Esophagus muscularis mucosa (tissue), 4 donors: Measurements from ENCODE around the gene S100A3. TPM values are rescaled to one million over a fixed set of nuclear protein-coding genes. Genes with fewer than 3 reads are reported as not detected.

Experiments used
- DNase-seq: peaks from one replicate; pipeline ENCODE4 v3.0.0-alpha.2; 2017; ENCODE audit errors: extremely low spot score
- H3K27ac ChIP-seq, 4 donors: fragments of 200-600 bp; sonication (generic); replicated peaks in 1 of 4; 1 replicate in 3 of 4; 2 replicates in 1 of 4; pipeline ENCODE4 v1.5.1; 2016 to 2019; ENCODE audit warnings: mild to moderate bottlenecking in 1 of 4
- H3K27me3 ChIP-seq, 4 donors: fragments of 200-600 bp; sonication (generic); one replicate each; pipeline versions ENCODE4 v1.5.1 to v1.6.0; 2016 to 2019
- H3K36me3 ChIP-seq, 4 donors: fragments of 200-600 bp; sonication (generic); one replicate each; pipeline ENCODE4 v1.5.1; 2016 to 2019
- H3K4me1 ChIP-seq, 4 donors: fragments of 200-600 bp; sonication (generic); one replicate each; pipeline ENCODE4 v1.5.1; 2016 to 2019
- H3K4me3 ChIP-seq, 4 donors: fragments of 200-600 bp; sonication (generic); 1 replicate in 2 of 4; 2 replicates in 2 of 4; pipeline ENCODE4 v1.5.1; 2016 to 2019; ENCODE audit warnings: mild to moderate bottlenecking in 4 of 4, moderate library complexity in 1 of 4
- H3K9me3 ChIP-seq, 4 donors: fragments of 200-600 bp; sonication (generic); 1 replicate in 3 of 4; 2 replicates in 1 of 4; pipeline ENCODE4 v1.5.1; 2016 to 2019
- EP300 ChIP-seq: sonication (generic); formaldehyde crosslinking; IDR thresholded peaks from one replicate; pipeline ENCODE4 v1.6.1; 2017; ENCODE audit warnings: antibody characterized with exemption
- POLR2A ChIP-seq: fragments of 450-650 bp; IDR thresholded peaks from one replicate; pipeline ENCODE4 v1.6.1; 2017; ENCODE audit warnings: antibody characterized with exemption, moderate library complexity, mild to moderate bottlenecking, low read depth
- POLR2AphosphoS5 ChIP-seq, 2 donors: sonication (generic); formaldehyde crosslinking; IDR thresholded peaks; one replicate each; pipeline ENCODE4 v1.6.1; 2017; ENCODE audit warnings: antibody characterized with exemption in 2 of 2
- WGBS: methylation state at CpG from one replicate; pipeline ENCODE4 v1.1.5; 2018; 5-methylcytosine and 5-hydroxymethylcytosine counted together
- intact Hi-C: fragments of 100-400 bp; cut with DNase I; formaldehyde crosslinking; loops from one replicate; pipeline ENCODE4 v1.15.1; 2023
- total RNA-seq, 4 donors: library from RNA; depleted of rRNA; stranded (reverse); fragments of >200 nt; gene quantifications; one replicate each; pipeline versions ENCODE4 v1.1.0 to v1.2.1, GENCODE V29; 2016
- TF ChIP-seq, protein P1 (sequence below), 3 experiments: fragments of 200-600 bp in 2 of 3; fragments of 450-650 bp in 1 of 3; sonication (generic) in 2 of 3; IDR thresholded peaks; one replicate each; pipeline ENCODE4 v1.5.1; 2017 to 2019; ENCODE audit warnings: antibody characterized with exemption in 3 of 3, mild to moderate bottlenecking in 2 of 3, moderate library complexity in 1 of 3

Gene S100A3
- total RNA-seq, 4 donors from 2014 or later = 2.1 to 4.2 (median 2.7) TPM; not detected in 1

DNA sequence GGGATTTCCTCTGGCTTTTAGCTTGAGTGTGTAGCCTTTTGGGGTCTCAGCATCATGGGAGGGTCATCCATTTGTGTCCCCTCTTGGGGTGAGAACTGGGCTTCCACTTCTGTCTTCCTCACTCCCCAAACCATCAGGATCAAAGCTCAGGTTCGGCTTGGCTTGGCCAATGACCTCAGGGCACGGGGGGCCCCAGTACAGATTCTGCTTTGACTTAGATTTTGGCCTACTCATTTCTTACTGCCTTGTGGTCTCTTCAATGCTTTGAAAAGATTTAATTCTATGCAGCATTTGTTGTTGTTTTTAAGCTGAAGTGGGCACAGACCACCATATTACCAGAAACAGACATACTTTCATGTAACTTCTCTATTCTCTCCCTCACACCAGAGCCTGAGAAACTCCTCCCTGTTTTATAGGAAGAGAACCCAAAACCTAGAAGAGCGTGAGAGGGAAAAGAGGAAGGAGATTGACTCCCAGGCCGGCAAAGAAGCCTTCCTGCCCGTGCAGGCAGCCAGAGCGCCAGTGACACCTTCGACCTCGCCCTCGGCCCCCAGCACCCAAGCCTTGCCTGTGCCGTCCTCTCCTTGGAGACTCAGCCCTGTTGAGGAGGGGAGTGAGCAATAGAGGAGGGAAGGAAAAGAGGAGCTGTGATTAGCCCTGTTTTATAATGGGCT is 1.9 kb upstream of the S100A3 start:
- 90% methylated on average over 10 of the region's 10 CpGs for WGBS
- peak overlapping the region in 3 of 4 donors; percentile 37 to 71 (median 65) for H3K27ac ChIP-seq
- H3K36me3 ChIP-seq = no peaks in the 10 kb centered on the region
- peaks cover 41 to 72% (median 69%) of the 10 kb centered on the region in 4 donors for H3K4me1 ChIP-seq
- no peaks in the 10 kb centered on the region for H3K9me3 ChIP-seq
- no peak overlapping the region for H3K4me3 ChIP-seq
- TF ChIP-seq, protein P1, sequence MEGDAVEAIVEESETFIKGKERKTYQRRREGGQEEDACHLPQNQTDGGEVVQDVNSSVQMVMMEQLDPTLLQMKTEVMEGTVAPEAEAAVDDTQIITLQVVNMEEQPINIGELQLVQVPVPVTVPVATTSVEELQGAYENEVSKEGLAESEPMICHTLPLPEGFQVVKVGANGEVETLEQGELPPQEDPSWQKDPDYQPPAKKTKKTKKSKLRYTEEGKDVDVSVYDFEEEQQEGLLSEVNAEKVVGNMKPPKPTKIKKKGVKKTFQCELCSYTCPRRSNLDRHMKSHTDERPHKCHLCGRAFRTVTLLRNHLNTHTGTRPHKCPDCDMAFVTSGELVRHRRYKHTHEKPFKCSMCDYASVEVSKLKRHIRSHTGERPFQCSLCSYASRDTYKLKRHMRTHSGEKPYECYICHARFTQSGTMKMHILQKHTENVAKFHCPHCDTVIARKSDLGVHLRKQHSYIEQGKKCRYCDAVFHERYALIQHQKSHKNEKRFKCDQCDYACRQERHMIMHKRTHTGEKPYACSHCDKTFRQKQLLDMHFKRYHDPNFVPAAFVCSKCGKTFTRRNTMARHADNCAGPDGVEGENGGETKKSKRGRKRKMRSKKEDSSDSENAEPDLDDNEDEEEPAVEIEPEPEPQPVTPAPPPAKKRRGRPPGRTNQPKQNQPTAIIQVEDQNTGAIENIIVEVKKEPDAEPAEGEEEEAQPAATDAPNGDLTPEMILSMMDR (IDR thresholded peaks at IDR 0.05) = no peak
- no peak for TF ChIP-seq POLR2A
- no peak for TF ChIP-seq POLR2AphosphoS5 (IDR thresholded peaks at IDR 0.05)
- TF ChIP-seq EP300 = no peak
- no peak for DNase-seq
- H3K27me3 ChIP-seq = no peaks in the 10 kb centered on the region
- intact Hi-C loops = no loop called here

GRCh38 chr1:153550398-153550758 is 1.3 kb upstream of the S100A3 start:
- intact Hi-C loops = no loop called here
- Histone ChIP-seq H3K27ac (peak overlapping the region; percentile 37 to 71 (median 64)), H3K4me3 (no peak overlapping the region), H3K4me1 (peaks cover 47 to 78% (median 75%) of the 10 kb centered on the region in 4 donors), H3K27me3 (no peaks in the 10 kb centered on the region), H3K9me3 (no peaks in the 10 kb centered on the region), H3K36me3 (no peaks in the 10 kb centered on the region)
- WGBS = 89% methylated on average over 4 of the region's 4 CpGs
- TF ChIP-seq POLR2AphosphoS5 (IDR thresholded peaks at IDR 0.05) = no peak
- TF ChIP-seq, protein P1 (IDR thresholded peaks at IDR 0.05) = no peak
- no peak for TF ChIP-seq POLR2A
- no peak for TF ChIP-seq EP300
- DNase-seq = no peak

- Histone ChIP-seq H3K27me3 (no peaks in the 10 kb centered on the region), H3K4me3 (no peak overlapping the region), H3K4me1 (peaks cover 52 to 81% (median 79%) of the 10 kb centered on the region in 4 donors), H3K9me3 (no peaks in the 10 kb centered on the region), H3K27ac (peak overlapping the region; percentile 29 to 71 (median 64)), H3K36me3 (no peaks in the 10 kb centered on the region)
- intact Hi-C loops = no loop called here
- DNase-seq = no peak
- 86% methylated on average over 4 of the region's 6 CpGs for WGBS
- TF ChIP-seq, protein P1 (IDR thresholded peaks at IDR 0.05) = no peak
- TF ChIP-seq POLR2AphosphoS5 (IDR thresholded peaks at IDR 0.05) = no peak
- no peak for TF ChIP-seq EP300
- TF ChIP-seq POLR2A = no peak
These were observed 811 bp upstream of the S100A3 start for GRCh38 chr1:153549741-153550397.

- WGBS = 76% methylated on average over 11 of the region's 19 CpGs
- TF ChIP-seq POLR2AphosphoS5 (IDR thresholded peaks at IDR 0.05) = no peak
- no peak for TF ChIP-seq POLR2A
- TF ChIP-seq, protein P1 (IDR thresholded peaks at IDR 0.05) = no peak
- Histone ChIP-seq H3K9me3 (no peaks in the 10 kb centered on the region), H3K4me1 (peaks cover 52 to 81% (median 79%) of the 10 kb centered on the region in 4 donors), H3K4me3 (no peak overlapping the region), H3K36me3 (peaks cover 0 to 10% (median 0%) of the 10 kb centered on the region in 4 donors), H3K27me3 (no peaks in the 10 kb centered on the region), H3K27ac (peak overlapping the region; percentile 72 to 86 (median 80))
- intact Hi-C loops = no loop called here
- no peak for DNase-seq
These were observed 1.2 kb downstream of the S100A3 start for GRCh38 chr1:153547560-153548551.
